ENCODE measurements around the gene PPP1R16B.

DNA sequence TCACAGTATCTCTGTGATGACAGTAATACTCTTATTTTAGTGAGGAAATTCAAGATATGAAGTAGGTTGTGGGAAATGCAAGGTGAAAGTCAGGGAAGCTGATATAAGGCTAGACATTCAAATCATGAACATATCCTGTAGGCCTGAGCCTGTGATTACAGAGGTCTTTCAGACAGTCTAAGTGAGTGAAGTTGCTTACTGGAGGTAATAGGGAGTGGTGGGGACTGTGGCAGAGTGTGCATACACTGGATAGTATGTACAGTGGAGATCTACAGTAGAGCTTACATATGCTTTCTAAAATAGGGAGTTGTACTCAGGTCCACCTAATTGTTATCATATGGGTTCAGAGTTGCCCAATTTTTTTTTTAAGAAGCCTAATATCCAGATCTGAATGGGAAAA is 159.8 kb downstream of the PPP1R16B start:
- TF ChIP-seq, protein P1, sequence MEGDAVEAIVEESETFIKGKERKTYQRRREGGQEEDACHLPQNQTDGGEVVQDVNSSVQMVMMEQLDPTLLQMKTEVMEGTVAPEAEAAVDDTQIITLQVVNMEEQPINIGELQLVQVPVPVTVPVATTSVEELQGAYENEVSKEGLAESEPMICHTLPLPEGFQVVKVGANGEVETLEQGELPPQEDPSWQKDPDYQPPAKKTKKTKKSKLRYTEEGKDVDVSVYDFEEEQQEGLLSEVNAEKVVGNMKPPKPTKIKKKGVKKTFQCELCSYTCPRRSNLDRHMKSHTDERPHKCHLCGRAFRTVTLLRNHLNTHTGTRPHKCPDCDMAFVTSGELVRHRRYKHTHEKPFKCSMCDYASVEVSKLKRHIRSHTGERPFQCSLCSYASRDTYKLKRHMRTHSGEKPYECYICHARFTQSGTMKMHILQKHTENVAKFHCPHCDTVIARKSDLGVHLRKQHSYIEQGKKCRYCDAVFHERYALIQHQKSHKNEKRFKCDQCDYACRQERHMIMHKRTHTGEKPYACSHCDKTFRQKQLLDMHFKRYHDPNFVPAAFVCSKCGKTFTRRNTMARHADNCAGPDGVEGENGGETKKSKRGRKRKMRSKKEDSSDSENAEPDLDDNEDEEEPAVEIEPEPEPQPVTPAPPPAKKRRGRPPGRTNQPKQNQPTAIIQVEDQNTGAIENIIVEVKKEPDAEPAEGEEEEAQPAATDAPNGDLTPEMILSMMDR (IDR thresholded peaks at IDR 0.05): no peak
- no peak for TF ChIP-seq JUNB (IDR thresholded peaks at IDR 0.05)
- TF ChIP-seq HOXA7 (CRISPR knock-in tag; IDR thresholded peaks at IDR 0.05): no peak
- TF ChIP-seq EP300 (IDR thresholded peaks at IDR 0.05): no peak
- no peak for TF ChIP-seq HDAC2 (IDR thresholded peaks at IDR 0.05)
- TF ChIP-seq FOSL2 (IDR thresholded peaks at IDR 0.05): no peak
- no peak for TF ChIP-seq FOSL2 (CRISPR knock-in tag; IDR thresholded peaks at IDR 0.05)
- no peak for TF ChIP-seq CHD2 (IDR thresholded peaks at IDR 0.05; ENCODE audit: low read length, partially characterized antibody)
- no peak for TF ChIP-seq SREBF2 (IDR thresholded peaks at IDR 0.05)
- TF ChIP-seq BCL3 (IDR thresholded peaks at IDR 0.05): no peak

Data from A549 (cell line).